SU-DHL-6 (cell line): Measurements from ENCODE around the gene IRGM.

Experiments
- H2AFZ ChIP-seq: fragments of 200-600 bp; sonication (generic); 2 replicates; pipeline ENCODE4 v1.6.1; 2014; ENCODE audit warnings: low read depth, mild to moderate bottlenecking, moderate library complexity, mixed read lengths, antibody characterized with exemption, low read length; ENCODE audit not compliant: severe bottlenecking
- H3F3A ChIP-seq: fragments of 200-600 bp; shearing (Covaris generic); 2 replicates; pipeline ENCODE4 v1.6.0; 2016; ENCODE audit warnings: antibody characterized with exemption, mild to moderate bottlenecking; ENCODE audit not compliant: insufficient read depth
- H3K27ac ChIP-seq: fragments of 200-600 bp; sonication (generic); 2 replicates; pipeline ENCODE4 v1.5.1; 2016; ENCODE audit warnings: low read depth, mild to moderate bottlenecking, low read length, moderate library complexity, mixed read lengths
- H3K27me3 ChIP-seq: fragments of 200-600 bp; sonication (generic), shearing (Covaris generic); 2 replicates; pipeline ENCODE4 v1.6.0; 2014; ENCODE audit warnings: mild to moderate bottlenecking, low read length
- H3K36me3 ChIP-seq: fragments of 200-600 bp; sonication (generic); 2 replicates; pipeline ENCODE4 v1.6.1; 2014; ENCODE audit warnings: mild to moderate bottlenecking, low read length, mixed read lengths
- H3K4me2 ChIP-seq: fragments of 300-600, 200-600 bp; shearing (Covaris generic), sonication (generic); 2 replicates; pipeline ENCODE4 v1.6.0; 2014; ENCODE audit warnings: low read length, low read depth, mild to moderate bottlenecking; ENCODE audit not compliant: poor library complexity, severe bottlenecking
- H3K4me3 ChIP-seq: fragments of 200-600 bp; sonication (generic); 2 replicates; pipeline ENCODE4 v1.5.1; 2014; ENCODE audit warnings: antibody characterized with exemption, low read length, mild to moderate bottlenecking, mixed read lengths; ENCODE audit not compliant: insufficient read depth, poor library complexity, severe bottlenecking
- H3K79me2 ChIP-seq: fragments of 200-600 bp; sonication (generic); 2 replicates; pipeline ENCODE4 v1.6.1; 2014; ENCODE audit warnings: mild to moderate bottlenecking, low read length, moderate library complexity; ENCODE audit not compliant: insufficient read depth
- H3K9ac ChIP-seq: fragments of 200-600 bp; sonication (generic); 2 replicates; pipeline ENCODE4 v1.7.0; 2014; ENCODE audit warnings: mild to moderate bottlenecking, low read length
- H3K9me2 ChIP-seq: fragments of 200-600 bp; sonication (generic); replicated peaks from 2 replicates; pipeline ENCODE4 v1.6.1; 2014; ENCODE audit warnings: low read length; ENCODE audit not compliant: insufficient read depth
- H3K9me3 ChIP-seq: fragments of 200-600 bp; sonication (generic); 2 replicates; pipeline ENCODE4 v1.6.1; 2014; ENCODE audit warnings: low read length, mixed read lengths; ENCODE audit not compliant: insufficient read depth
- H4K20me1 ChIP-seq: fragments of 200-600 bp; sonication (generic); 2 replicates; pipeline ENCODE4 v1.6.1; 2014; ENCODE audit warnings: low read depth, mild to moderate bottlenecking, antibody characterized with exemption, low read length, moderate library complexity, mixed read lengths
- CTCF ChIP-seq: fragments of 200-600 bp; sonication (generic); IDR thresholded peaks from one replicate; pipeline ENCODE4 v1.5.1; 2017; ENCODE audit warnings: antibody characterized with exemption, mild to moderate bottlenecking, low read length, moderate library complexity; ENCODE audit not compliant: insufficient read depth, poor library complexity, severe bottlenecking
- EZH2phosphoT487 ChIP-seq: fragments of 200-600 bp; sonication (generic), shearing (Covaris generic); conservative IDR thresholded peaks from 2 replicates; pipeline ENCODE4 v1.6.1; 2018; ENCODE audit warnings: mild to moderate bottlenecking, antibody characterized with exemption, low read length, moderate library complexity, mixed read lengths

The IRGM gene

GRCh38 chr5:150862070-150862469, 15.7 kb downstream of the IRGM start:
- TF ChIP-seq EZH2phosphoT487 (no peak), CTCF (no peak)
- Histone ChIP-seq H3K27ac (no peak overlapping the region), H3K27me3 (no peaks in the 10 kb centered on the region), H3K79me2 (no peaks in the 10 kb centered on the region), H3K4me2 (no peak overlapping the region), H3F3A (no peaks in the 10 kb centered on the region), H3K36me3 (no peaks in the 10 kb centered on the region), H3K4me3 (no peak overlapping the region), H4K20me1 (no peaks in the 10 kb centered on the region), H3K9me3 (peaks cover 4% of the 10 kb centered on the region; the same call in 1 of the 2 replicates), H3K9me2 (no peaks in the 10 kb centered on the region), H2AFZ (no peak overlapping the region), H3K9ac (no peak overlapping the region)

- Histone ChIP-seq H3K9ac (no peak overlapping the region), H3F3A (no peaks in the 10 kb centered on the region), H4K20me1 (no peaks in the 10 kb centered on the region), H3K4me2 (no peak overlapping the region), H3K9me2 (no peaks in the 10 kb centered on the region), H3K79me2 (no peaks in the 10 kb centered on the region), H2AFZ (no peak overlapping the region), H3K9me3 (no peaks in the 10 kb centered on the region), H3K36me3 (no peaks in the 10 kb centered on the region), H3K27ac (no peak overlapping the region), H3K27me3 (no peaks in the 10 kb centered on the region; the same call in 1 of the 2 replicates), H3K4me3 (no peak overlapping the region)
- no peak for TF ChIP-seq EZH2phosphoT487
- TF ChIP-seq CTCF: no peak
These were observed 33.0 kb downstream of the IRGM start for GRCh38 chr5:150879358-150879757.

GRCh38 chr5:150895431-150896428, 49.4 kb downstream of the IRGM start:
- H3K27ac ChIP-seq: no peak overlapping the region
- H3K9me3 ChIP-seq: peaks cover 76% of the 10 kb centered on the region; the same call in 1 of the 2 replicates
- TF ChIP-seq CTCF: no peak
- no peak for TF ChIP-seq EZH2phosphoT487
- no peak overlapping the region for H3K9ac ChIP-seq
- no peaks in the 10 kb centered on the region for H3K27me3 ChIP-seq
- no peak overlapping the region for H3K4me2 ChIP-seq
- H3K9me2 ChIP-seq: no peaks in the 10 kb centered on the region
- H3K4me3 ChIP-seq: no peak overlapping the region
- H4K20me1 ChIP-seq: no peaks in the 10 kb centered on the region
- no peaks in the 10 kb centered on the region for H3F3A ChIP-seq
- H2AFZ ChIP-seq: no peak overlapping the region
- H3K79me2 ChIP-seq: no peaks in the 10 kb centered on the region
- H3K36me3 ChIP-seq: no peaks in the 10 kb centered on the region; the same call in 1 of the 2 replicates
